Endothelial cell of umbilical vein (primary cell): ENCODE data around the gene HAUS5. TPM values are rescaled to one million over a fixed set of nuclear protein-coding genes. Genes with fewer than 3 reads are reported as not detected.
A peak's percentile ranks its signal among the peaks of the same experiment; 100 is the strongest.

Experiments
- BruUV-seq: library from RNA; stranded (reverse); fragments of 400-500 nt; replicated peaks from 2 replicates; lab custom pipeline; 2021; lab: Mats Ljungman, UMichigan
- CTCF ChIA-PET: fragments of 300-600, 350-600 bp; sonication (Branson Sonifier 250); formaldehyde crosslinking; loops from one replicate; lab custom pipeline; 2021; ENCODE audit warnings: antibody characterized with exemption, inconsistent platforms; lab: Charles Lee
- POLR2A ChIA-PET: fragments of 300-600, 350-600 bp; sonication (Branson Sonifier 250); formaldehyde crosslinking; loops from one replicate; lab custom pipeline; 2021; ENCODE audit warnings: antibody characterized with exemption, inconsistent platforms; lab: Charles Lee
- DNase-seq: peaks from one replicate; pipeline ENCODE4 v3.0.0-alpha.2; 2011; ENCODE audit warnings: low read depth, low spot score
- FAIRE-seq: peaks from 2 replicates; lab custom pipeline; 2011; peaks lifted over from hg19 to GRCh38; lab: Jason Lieb, UNC
- H2AFZ ChIP-seq: 2 replicates; pipeline ENCODE4 v1.6.0; 2012; ENCODE audit warnings: low read depth, low read length, control low read depth, inconsistent platforms
- H3K27ac ChIP-seq: 2 replicates; pipeline ENCODE4 v1.5.1; 2011; ENCODE audit warnings: low read depth, mild to moderate bottlenecking, control low read depth, low read length, moderate library complexity; ENCODE audit not compliant: insufficient read depth
- H3K27me3 ChIP-seq, 2 experiments: 2 replicates each; pipeline versions ENCODE4 v1.6.0 to v1.6.1; 2011; ENCODE audit warnings: low read length in 2 of 2, mixed read lengths in 1 of 2; ENCODE audit not compliant: control insufficient read depth in 2 of 2, insufficient read depth in 2 of 2
- H3K36me3 ChIP-seq, 2 experiments: 2 replicates in 1 of 2; 3 replicates in 1 of 2; pipeline ENCODE4 v1.5.1; 2011; ENCODE audit warnings: low read length in 2 of 2, mild to moderate bottlenecking in 1 of 2, moderate library complexity in 1 of 2; ENCODE audit not compliant: control insufficient read depth in 2 of 2, insufficient read depth in 2 of 2; ENCODE audit errors: extremely low read depth in 1 of 2
- H3K4me1 ChIP-seq: 3 replicates; pipeline ENCODE4 v1.5.1; 2011; ENCODE audit warnings: mild to moderate bottlenecking, low read length; ENCODE audit not compliant: control insufficient read depth, insufficient read depth; ENCODE audit errors: extremely low read depth
- H3K4me2 ChIP-seq: 2 replicates; pipeline ENCODE4 v1.6.1; 2011; ENCODE audit warnings: low read length, control low read depth, mixed read lengths; ENCODE audit not compliant: insufficient read depth
- H3K4me3 ChIP-seq, 3 experiments: fragments of 200-600 bp in 1 of 3; sonication (generic), shearing (Covaris generic) in 1 of 3; replicated peaks in 1 of 3; 2 replicates each; pipeline ENCODE4 v1.5.1; 2011 to 2016; ENCODE audit warnings: control low read depth in 3 of 3, low read length in 3 of 3, mild to moderate bottlenecking in 2 of 3, inconsistent platforms in 1 of 3, low read depth in 1 of 3, moderate library complexity in 1 of 3; ENCODE audit not compliant: insufficient read depth in 1 of 3
- H3K79me2 ChIP-seq: 2 replicates; pipeline ENCODE4 v1.6.0; 2012; ENCODE audit warnings: low read length, inconsistent platforms; ENCODE audit not compliant: control insufficient read depth, insufficient read depth
- H3K9ac ChIP-seq: replicated peaks from 2 replicates; pipeline ENCODE3; 2011; ENCODE audit warnings: low read length, control low read depth; ENCODE audit not compliant: insufficient read depth; ENCODE audit errors: extremely low read depth
- H3K9me1 ChIP-seq: replicated peaks from 3 replicates; pipeline ENCODE4 v1.6.0; 2011; ENCODE audit warnings: mild to moderate bottlenecking, low read length; ENCODE audit not compliant: control insufficient read depth, insufficient read depth; ENCODE audit errors: extremely low read depth
- H3K9me3 ChIP-seq: replicated peaks from 2 replicates; pipeline ENCODE4 v1.5.1; 2012; ENCODE audit warnings: low read length, inconsistent platforms; ENCODE audit not compliant: control insufficient read depth, insufficient read depth
- H4K20me1 ChIP-seq: replicated peaks from 2 replicates; pipeline ENCODE3; 2011; ENCODE audit warnings: mild to moderate bottlenecking, low read length; ENCODE audit not compliant: control insufficient read depth, insufficient read depth; ENCODE audit errors: extremely low read depth
- CTCF ChIP-seq, 2 donors: IDR thresholded peaks; 1 replicate in 1 of 2; 2 replicates in 1 of 2; pipeline ENCODE4 v1.5.1; 2011; ENCODE audit warnings: low read length in 2 of 2, mild to moderate bottlenecking in 2 of 2, moderate library complexity in 2 of 2, control low read depth in 1 of 2, inconsistent platforms in 1 of 2, low read depth in 1 of 2; ENCODE audit not compliant: insufficient read depth in 1 of 2; ENCODE audit errors: extremely low read depth in 1 of 2
- EZH2 ChIP-seq: IDR thresholded peaks from 2 replicates; pipeline ENCODE4 v1.6.1; 2012; ENCODE audit warnings: borderline replicate concordance, low read depth, mild to moderate bottlenecking, moderate library complexity, low read length, inconsistent platforms; ENCODE audit not compliant: severe bottlenecking
- FOS ChIP-seq: IDR thresholded peaks from 2 replicates; pipeline ENCODE4 v1.6.1; 2011; ENCODE audit warnings: mild to moderate bottlenecking, low read length, moderate library complexity, borderline replicate concordance; ENCODE audit not compliant: insufficient read depth
- GATA2 ChIP-seq: IDR thresholded peaks from 2 replicates; pipeline ENCODE4 v1.7.0; 2011; ENCODE audit warnings: low read depth, mild to moderate bottlenecking, moderate library complexity, mixed read lengths, low read length; ENCODE audit not compliant: insufficient read length, insufficient read depth
- JUN ChIP-seq: IDR thresholded peaks from 2 replicates; pipeline ENCODE4 v1.6.1; 2011; ENCODE audit warnings: borderline replicate concordance, low read depth; ENCODE audit not compliant: insufficient read length, insufficient read depth
- MYC ChIP-seq: IDR thresholded peaks from one replicate; pipeline ENCODE4 v1.6.1; 2011; ENCODE audit warnings: mild to moderate bottlenecking, low read depth, low read length
- POLR2A ChIP-seq: IDR thresholded peaks from 2 replicates; pipeline ENCODE4 v1.6.1; 2012; ENCODE audit warnings: low read depth, mild to moderate bottlenecking, control low read depth, low read length
- POLR2AphosphoS5 ChIP-seq: IDR thresholded peaks from 2 replicates; pipeline ENCODE4 v1.6.1; 2012; ENCODE audit warnings: low read depth, mild to moderate bottlenecking, control low read depth, low read length, moderate library complexity; ENCODE audit not compliant: insufficient read depth
- dilution Hi-C: fragments of 300-500 bp; cut with MboI; formaldehyde crosslinking; loops from one replicate; pipeline ENCODE4 v1.15.0; 2019; ENCODE audit warnings: low sequenced_read_pairs; ENCODE audit not compliant: extremely low pct_ligation_motif_present
- intact Hi-C: fragments of 100-400 bp; cut with micrococcal nuclease; formaldehyde crosslinking; loops from one replicate; pipeline ENCODE4 v1.10.0; 2022
- polyA plus RNA-seq, 4 experiments: library from polyadenylated mRNA; depleted of rRNA in 3 of 4; stranded (reverse) in 3 of 4; unstranded in 1 of 4; fragments of >200 nt; gene quantifications; 2 replicates each; pipeline versions ENCODE4 v1.2.1 to v1.2.3, GENCODE V29; 2011 to 2012; ENCODE audit warnings: missing spikeins in 1 of 4
- total RNA-seq: library from RNA; stranded (reverse); gene quantifications from 2 replicates; pipeline ENCODE4 v1.2.3, GENCODE V29; 2021
- TF ChIP-seq, protein P1 (sequence below): IDR thresholded peaks from 2 replicates; pipeline ENCODE4 v1.6.1; 2011; ENCODE audit not compliant: insufficient read depth, insufficient read length

The HAUS5 gene
- total and polyA plus RNA-seq, 2 donors (not counting 3 experiments of a cell fraction or from before 2014, with no cell fraction given): 8.9 to 19.0 TPM

DNA sequence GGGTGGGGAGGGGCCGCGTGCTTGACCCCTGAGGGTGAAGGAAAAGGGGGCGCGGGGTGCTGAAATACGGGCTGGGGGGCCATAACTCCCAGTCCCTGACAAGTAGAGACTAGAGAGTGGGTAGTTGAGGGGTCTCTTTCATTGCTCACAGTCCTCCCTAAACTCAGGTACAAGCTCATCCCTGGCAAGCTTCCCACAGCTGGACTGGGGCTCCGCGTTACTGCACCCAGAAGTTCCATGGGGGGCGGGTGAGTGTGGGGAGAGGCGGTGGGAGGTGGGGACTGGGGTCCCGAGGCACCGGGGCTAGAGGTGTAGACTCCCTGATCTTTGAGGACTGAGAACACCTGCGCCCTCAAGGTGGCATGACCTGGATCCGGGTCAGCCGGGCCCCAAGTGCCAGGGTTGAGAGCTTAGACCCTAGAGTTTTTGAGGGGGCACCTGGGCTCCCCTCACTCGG, 30.3 kb downstream of the HAUS5 start:
- no peaks in the 10 kb centered on the region for H3K9me3 ChIP-seq
- peak overlapping the region; percentile 50 to 66 (median 55) for H3K4me3 ChIP-seq
- POLR2A ChIA-PET: no interaction called here
- FAIRE-seq (no peak), DNase-seq (no peak)
- H3K4me2 ChIP-seq: peak overlapping the region; percentile 82
- TF ChIP-seq POLR2A (no peak), FOS (no peak), GATA2 (no peak), JUN (no peak), MYC (no peak), POLR2AphosphoS5 (no peak), CTCF (IDR thresholded peaks at IDR 0.05; ENCODE audit: extremely low read depth in 1 of 2, insufficient read depth in 1 of 2, low read depth in 1 of 2, low read length in 2 of 2) (no peak), EZH2 (no peak)
- TF ChIP-seq, protein P1, sequence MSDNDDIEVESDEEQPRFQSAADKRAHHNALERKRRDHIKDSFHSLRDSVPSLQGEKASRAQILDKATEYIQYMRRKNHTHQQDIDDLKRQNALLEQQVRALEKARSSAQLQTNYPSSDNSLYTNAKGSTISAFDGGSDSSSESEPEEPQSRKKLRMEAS: no peak
- H3K4me1 ChIP-seq: peaks cover 18% of the 10 kb centered on the region
- H3K9ac ChIP-seq: peak overlapping the region; percentile 29
- H3K27me3 ChIP-seq: no peaks in the 10 kb centered on the region
- H3K9me1 ChIP-seq: no peaks in the 10 kb centered on the region
- CTCF ChIA-PET: interaction anchor here (1.5 kb wide), 1 partner anchor 26 kb away, joined by 4 read pairs; no protein-coding TSS in a partner anchor
- no peaks in the 10 kb centered on the region for H4K20me1 ChIP-seq
- peaks cover 0 to 3% of the 10 kb centered on the region in 2 experiments for H3K36me3 ChIP-seq
- intact Hi-C loops (no loop called here), dilution Hi-C loops (no loop called here)
- H2AFZ ChIP-seq: peak overlapping the region; percentile 94
- BruUV-seq: TSS peak; percentile 50
- no peaks in the 10 kb centered on the region for H3K79me2 ChIP-seq
- H3K27ac ChIP-seq: peak overlapping the region; percentile 24
